Putamen (tissue), 1 donor: ENCODE measurements around the gene C13orf46.

Source experiments
- DNase-seq: peaks from one replicate; pipeline ENCODE4 v3.0.0-alpha.2; 2016; ENCODE audit warnings: low spot score

C13orf46 gene

GRCh38 chr13:113970810-113971470 is 2.9 kb downstream of the C13orf46 start:
- DNase-seq, result no peak

GRCh38 chr13:113969973-113970611 is 3.8 kb downstream of the C13orf46 start:
- DNase-seq, result no peak

GRCh38 chr13:113969311-113969972 is 4.4 kb downstream of the C13orf46 start:
- no peak for DNase-seq

DNA sequence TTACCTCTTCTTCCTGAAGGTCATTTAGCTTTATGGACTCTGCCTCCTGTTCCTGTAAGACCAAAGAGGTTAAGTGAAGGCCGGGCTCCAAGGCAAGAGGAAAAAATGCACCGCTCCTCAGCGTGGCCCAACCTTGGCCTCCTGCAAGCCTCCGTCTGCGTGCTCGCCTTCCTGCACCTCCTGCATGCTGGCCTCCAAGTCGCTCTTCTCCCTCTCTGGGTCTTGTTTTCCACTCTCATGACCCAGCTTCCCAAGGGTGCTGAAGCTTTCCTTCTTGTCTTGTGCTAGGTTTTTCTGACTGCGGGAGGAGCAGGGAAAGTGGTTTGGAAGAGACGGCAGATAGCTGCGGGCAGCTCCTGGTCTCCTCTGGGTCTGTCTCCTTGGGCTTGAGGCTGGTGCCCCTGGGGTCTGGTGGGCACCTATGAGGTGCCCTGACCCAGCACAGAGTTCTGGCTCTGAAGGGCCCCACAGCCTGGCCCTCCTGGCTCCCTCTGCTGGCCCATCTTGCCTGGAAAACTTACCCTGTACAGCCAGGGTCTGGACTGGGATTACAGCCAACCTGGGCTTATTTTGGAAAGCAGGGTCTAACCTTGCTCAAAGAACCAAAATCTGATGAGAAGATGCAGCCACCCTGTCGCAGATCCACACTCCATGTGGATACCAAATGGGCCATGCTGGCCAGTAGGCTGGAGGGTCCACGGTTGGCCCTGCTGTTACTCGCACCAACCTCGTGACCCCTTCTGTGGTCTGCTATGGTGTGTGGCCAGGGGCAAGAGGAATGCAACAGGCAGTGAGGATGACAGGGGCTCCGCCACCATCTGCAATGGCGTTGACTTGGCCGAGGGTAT is 5.2 kb downstream of the C13orf46 start:
- no peak for DNase-seq

GRCh38 chr13:113967729-113968462 is 6.0 kb downstream of the C13orf46 start:
- DNase-seq, result no peak

DNA sequence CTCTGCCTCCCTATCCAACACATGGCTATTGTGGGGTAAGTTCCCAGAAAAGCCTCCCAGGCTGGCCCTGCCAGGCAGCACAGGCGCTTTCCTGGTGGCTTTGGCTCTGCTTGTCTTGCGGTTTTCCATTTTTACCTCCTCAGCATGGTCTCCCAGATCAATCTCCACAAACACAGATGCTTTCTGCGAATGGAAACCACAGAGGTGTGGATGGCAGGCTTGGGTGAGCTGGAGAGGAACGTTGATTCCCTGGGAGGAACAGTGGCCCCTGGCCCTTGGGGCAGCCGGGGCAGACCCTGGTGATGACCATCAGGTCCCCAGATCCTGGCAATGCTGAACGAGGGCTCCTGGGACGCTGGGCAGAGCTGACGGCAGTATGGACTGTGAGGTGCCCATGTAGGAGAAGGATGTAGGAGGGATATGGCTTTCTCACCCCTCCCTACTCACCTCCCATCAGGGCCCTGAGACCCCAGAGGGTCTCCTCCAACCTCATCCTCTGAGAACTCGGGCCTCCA is 6.6 kb downstream of the C13orf46 start:
- no peak for DNase-seq

GRCh38 chr13:113965968-113966884 is 7.7 kb downstream of the C13orf46 start:
- no peak for DNase-seq

- no peak for DNase-seq
Observed at GRCh38 chr13:113965383-113965874, 8.4 kb downstream of the C13orf46 start.

- no peak for DNase-seq
Observed at GRCh38 chr13:113964251-113964995, 9.5 kb downstream of the C13orf46 start.

- no peak for DNase-seq
Observed at GRCh38 chr13:113963376-113963775, 10.5 kb downstream of the C13orf46 start.

DNA sequence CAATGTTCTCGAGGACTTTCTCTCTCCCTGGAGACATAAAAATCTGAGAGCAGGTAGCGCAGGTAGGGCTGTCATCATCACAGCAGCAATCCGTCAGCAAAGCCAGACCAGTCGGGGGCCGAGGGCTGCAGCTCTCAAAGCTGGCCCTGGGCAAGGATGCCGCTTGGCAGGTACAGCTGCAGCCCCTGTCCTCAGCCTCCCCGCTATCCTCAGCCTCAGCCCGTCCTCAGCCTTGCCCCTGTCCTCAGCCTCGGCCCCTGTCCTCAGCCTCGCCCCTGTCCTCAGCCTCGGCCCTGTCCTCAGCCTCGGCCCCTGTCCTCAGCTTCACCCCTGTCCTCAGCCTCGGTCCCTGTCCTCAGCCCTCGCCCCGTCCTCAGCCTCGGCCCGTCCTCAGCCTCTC is 10.9 kb downstream of the C13orf46 start:
- DNase-seq, result no peak

DNA sequence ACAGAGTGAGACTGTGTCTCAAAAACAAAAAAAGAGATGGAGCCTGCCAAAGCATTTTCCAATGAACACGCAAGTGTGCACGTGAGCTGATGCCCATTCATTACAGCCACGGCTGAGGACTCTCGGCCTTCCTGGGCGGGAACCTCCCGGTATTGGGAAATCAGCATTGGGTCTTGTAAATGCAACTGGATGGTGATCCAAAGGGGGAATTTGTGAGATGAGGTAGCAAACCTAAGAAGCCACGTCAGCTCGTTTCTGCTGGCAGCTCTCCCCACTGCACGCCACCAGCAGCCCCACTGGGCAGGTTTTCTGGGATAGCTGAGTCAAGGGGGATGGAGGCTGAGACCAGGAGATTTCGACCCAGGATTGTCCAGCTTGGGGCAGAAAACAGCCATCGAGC is 11.5 kb downstream of the C13orf46 start:
- no peak for DNase-seq

DNA sequence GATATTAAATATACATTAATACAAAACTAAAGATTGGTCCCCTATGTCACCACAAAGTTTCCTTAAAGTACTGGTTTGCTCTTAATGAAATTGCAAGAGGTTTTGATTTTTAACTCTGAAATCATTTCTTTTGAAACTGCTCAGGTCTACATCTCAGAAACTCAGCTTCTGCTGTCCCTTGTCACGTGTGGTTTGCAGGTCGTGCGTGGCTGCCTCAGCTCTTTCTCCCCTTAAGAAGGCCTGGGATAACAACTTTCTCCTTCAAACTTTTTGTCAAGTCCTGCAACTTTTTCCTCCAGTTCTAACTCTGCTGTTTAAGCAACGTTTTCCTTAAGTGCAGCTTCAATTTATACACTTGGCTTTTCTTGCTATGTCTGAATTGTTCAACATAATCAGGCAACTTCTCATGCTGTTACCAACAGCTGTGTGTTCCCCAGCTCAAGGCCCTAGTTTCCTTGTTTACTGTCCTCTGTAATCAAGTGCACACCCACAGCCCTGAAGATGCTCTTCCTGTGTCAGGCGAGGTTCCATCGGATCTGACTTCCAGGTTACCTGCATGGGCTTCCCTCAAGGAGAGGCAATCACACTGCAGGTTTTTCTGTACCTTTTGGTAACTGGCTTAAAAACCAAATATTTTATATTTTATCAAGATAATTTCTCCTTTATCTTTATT is 13.5 kb downstream of the C13orf46 start:
- no peak for DNase-seq

DNA sequence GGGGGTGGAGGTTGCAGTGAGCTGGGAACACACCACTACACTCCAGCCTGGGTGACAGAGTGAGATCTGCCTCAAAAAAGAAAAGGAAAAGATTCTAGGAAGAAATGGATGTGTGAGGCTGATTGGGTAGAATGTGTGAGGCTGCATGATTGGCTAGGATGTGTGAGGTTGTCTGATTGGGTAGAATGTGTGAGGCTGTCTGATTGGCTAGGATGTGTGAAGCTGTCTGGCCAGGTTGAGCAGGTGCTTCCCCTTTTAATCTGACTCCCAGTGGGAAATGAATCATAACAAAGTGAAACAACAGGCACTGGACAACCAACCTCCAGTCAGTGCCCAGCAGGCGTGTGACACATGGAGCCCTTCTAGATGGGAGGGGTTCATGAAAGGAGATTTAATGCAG is 14.7 kb downstream of the C13orf46 start:
- DNase-seq, result no peak

GRCh38 chr13:113958373-113958772 is 15.5 kb downstream of the C13orf46 start:
- DNase-seq, result no peak

DNA sequence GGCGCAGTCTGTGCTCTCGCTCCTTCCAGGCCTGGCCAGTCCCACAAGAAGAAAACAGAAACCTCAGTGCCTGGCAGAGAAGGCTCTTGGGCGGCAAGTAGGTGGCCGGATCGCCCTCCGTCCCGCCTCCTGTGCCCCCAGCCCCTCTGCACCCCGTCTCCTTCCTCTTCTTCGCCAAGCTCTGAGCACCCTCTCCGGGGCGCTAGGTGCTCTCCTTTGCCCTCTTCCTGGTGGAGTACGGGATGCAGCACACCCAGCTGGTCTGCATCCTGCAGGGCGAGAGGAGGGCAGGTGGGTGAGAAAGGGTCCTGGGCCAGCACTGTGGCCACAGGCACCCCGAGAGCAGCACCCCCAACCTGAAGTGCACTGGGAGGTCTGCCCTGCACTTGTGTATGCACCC is 17.3 kb downstream of the C13orf46 start:
- no peak for DNase-seq

DNA sequence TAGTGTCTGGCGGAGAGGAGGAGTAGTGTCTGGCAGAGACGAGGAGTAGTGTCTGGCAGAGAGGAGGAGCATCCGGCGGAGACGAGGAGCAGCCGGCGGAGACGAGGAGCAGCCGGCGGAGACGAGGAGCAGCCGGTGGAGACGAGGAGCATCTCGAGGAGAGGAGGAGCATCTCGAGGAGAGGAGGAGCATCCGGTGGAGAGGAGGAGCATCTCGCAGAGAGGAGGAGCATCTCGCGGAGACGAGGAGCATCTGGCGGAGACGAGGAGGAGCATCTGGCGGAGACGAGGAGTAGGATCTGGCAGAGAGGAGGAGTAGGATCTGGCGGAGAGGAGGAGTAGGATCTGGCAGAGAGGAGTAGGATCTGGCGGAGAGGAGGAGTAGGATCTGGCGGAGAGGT is 18.2 kb downstream of the C13orf46 start:
- no peak for DNase-seq

- DNase-seq, result no peak
Observed at GRCh38 chr13:113955235-113955634, 18.6 kb downstream of the C13orf46 start.
